Prostate gland (tissue), 2 donors: ENCODE data around the gene NKX1-2. TPM values are rescaled to one million over a fixed set of nuclear protein-coding genes. Genes with fewer than 3 reads are reported as not detected.

Experiments
- DNase-seq: peaks from one replicate; pipeline ENCODE4 v3.0.0-alpha.2; 2019; ENCODE audit warnings: low spot score
- H3K27ac ChIP-seq, 2 donors: fragments of 200-600 bp; sonication (generic); 2 replicates each; pipeline ENCODE4 v1.5.1; 2017 to 2019
- H3K27me3 ChIP-seq: fragments of 200-600 bp; sonication (generic); replicated peaks from 2 replicates; pipeline ENCODE4 v1.5.1; 2019; ENCODE audit not compliant: insufficient read depth
- H3K36me3 ChIP-seq, 2 donors: fragments of 200-600 bp; sonication (generic); 1 replicate in 1 of 2; 2 replicates in 1 of 2; pipeline versions ENCODE4 v1.5.1 to v1.8.1; 2017 to 2019
- H3K4me1 ChIP-seq: fragments of 200-600 bp; sonication (generic); replicated peaks from 2 replicates; pipeline ENCODE4 v1.5.1; 2019
- H3K4me3 ChIP-seq, 2 donors: fragments of 200-600 bp; sonication (generic); 2 replicates each; pipeline ENCODE4 v1.5.1; 2017 to 2019
- H3K9me3 ChIP-seq: fragments of 200-600 bp; sonication (generic); 2 replicates; pipeline ENCODE4 v1.5.1; 2017
- POLR2A ChIP-seq: fragments of 450-650 bp; IDR thresholded peaks from one replicate; pipeline ENCODE4 v1.6.1; 2016; ENCODE audit warnings: antibody characterized with exemption, mild to moderate bottlenecking
- POLR2AphosphoS5 ChIP-seq: sonication (generic); formaldehyde crosslinking; IDR thresholded peaks from one replicate; pipeline ENCODE4 v1.6.1; 2017; ENCODE audit warnings: antibody characterized with exemption
- WGBS: methylation state at CpG from one replicate; pipeline ENCODE4 v1.1.5; 2018; 5-methylcytosine and 5-hydroxymethylcytosine counted together
- intact Hi-C: fragments of 100-400 bp; cut with DNase I; formaldehyde crosslinking; loops from one replicate; pipeline ENCODE4 v1.14.2; 2022
- total RNA-seq, 2 donors: library from RNA; depleted of rRNA; stranded (reverse); fragments of >200 nt; gene quantifications; one replicate each; pipeline ENCODE4 v1.1.0, GENCODE V29; 2016
- TF ChIP-seq, protein P1 (sequence below), 4 experiments: fragments of 200-600 bp in 2 of 4; fragments of 450-650 bp in 2 of 4; sonication (generic) in 2 of 4; IDR thresholded peaks; 1 replicate in 3 of 4; 2 replicates in 1 of 4; pipeline ENCODE4 v1.5.1; 2016 to 2019; ENCODE audit warnings: antibody characterized with exemption in 4 of 4, mild to moderate bottlenecking in 2 of 4, moderate library complexity in 2 of 4

NKX1-2 gene
- total RNA-seq, 2 donors from 2014 or later, result 0.14 to 0.85 TPM

- no peak overlapping the region for H3K27ac ChIP-seq
- H3K27me3 ChIP-seq, result no peaks in the 10 kb centered on the region
- no peak for TF ChIP-seq POLR2AphosphoS5
- TF ChIP-seq, protein P1, sequence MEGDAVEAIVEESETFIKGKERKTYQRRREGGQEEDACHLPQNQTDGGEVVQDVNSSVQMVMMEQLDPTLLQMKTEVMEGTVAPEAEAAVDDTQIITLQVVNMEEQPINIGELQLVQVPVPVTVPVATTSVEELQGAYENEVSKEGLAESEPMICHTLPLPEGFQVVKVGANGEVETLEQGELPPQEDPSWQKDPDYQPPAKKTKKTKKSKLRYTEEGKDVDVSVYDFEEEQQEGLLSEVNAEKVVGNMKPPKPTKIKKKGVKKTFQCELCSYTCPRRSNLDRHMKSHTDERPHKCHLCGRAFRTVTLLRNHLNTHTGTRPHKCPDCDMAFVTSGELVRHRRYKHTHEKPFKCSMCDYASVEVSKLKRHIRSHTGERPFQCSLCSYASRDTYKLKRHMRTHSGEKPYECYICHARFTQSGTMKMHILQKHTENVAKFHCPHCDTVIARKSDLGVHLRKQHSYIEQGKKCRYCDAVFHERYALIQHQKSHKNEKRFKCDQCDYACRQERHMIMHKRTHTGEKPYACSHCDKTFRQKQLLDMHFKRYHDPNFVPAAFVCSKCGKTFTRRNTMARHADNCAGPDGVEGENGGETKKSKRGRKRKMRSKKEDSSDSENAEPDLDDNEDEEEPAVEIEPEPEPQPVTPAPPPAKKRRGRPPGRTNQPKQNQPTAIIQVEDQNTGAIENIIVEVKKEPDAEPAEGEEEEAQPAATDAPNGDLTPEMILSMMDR (IDR thresholded peaks at IDR 0.05), result no peak
- TF ChIP-seq POLR2A, result no peak
- peaks cover 3% of the 10 kb centered on the region for H3K4me1 ChIP-seq
- H3K36me3 ChIP-seq, result no peaks in the 10 kb centered on the region
- no peak for DNase-seq
- intact Hi-C loops, result no loop called here
- WGBS, result 89% methylated on average over 4 of the region's 4 CpGs
- no peak overlapping the region for H3K4me3 ChIP-seq
- H3K9me3 ChIP-seq, result no peaks in the 10 kb centered on the region
Observed at GRCh38 chr10:124467165-124467564, 17.3 kb upstream of the NKX1-2 start.

GRCh38 chr10:124465777-124466488, 16.1 kb upstream of the NKX1-2 start:
- Histone ChIP-seq H3K27ac (no peak overlapping the region), H3K4me3 (no peak overlapping the region), H3K27me3 (no peaks in the 10 kb centered on the region), H3K4me1 (peaks cover 3% of the 10 kb centered on the region), H3K9me3 (no peaks in the 10 kb centered on the region), H3K36me3 (no peaks in the 10 kb centered on the region)
- no peak for DNase-seq
- intact Hi-C loops, result no loop called here
- 57% methylated on average over 9 of the region's 9 CpGs for WGBS
- TF ChIP-seq, protein P1 (IDR thresholded peaks at IDR 0.05), result no peak
- TF ChIP-seq POLR2A (no peak), POLR2AphosphoS5 (no peak)

DNA sequence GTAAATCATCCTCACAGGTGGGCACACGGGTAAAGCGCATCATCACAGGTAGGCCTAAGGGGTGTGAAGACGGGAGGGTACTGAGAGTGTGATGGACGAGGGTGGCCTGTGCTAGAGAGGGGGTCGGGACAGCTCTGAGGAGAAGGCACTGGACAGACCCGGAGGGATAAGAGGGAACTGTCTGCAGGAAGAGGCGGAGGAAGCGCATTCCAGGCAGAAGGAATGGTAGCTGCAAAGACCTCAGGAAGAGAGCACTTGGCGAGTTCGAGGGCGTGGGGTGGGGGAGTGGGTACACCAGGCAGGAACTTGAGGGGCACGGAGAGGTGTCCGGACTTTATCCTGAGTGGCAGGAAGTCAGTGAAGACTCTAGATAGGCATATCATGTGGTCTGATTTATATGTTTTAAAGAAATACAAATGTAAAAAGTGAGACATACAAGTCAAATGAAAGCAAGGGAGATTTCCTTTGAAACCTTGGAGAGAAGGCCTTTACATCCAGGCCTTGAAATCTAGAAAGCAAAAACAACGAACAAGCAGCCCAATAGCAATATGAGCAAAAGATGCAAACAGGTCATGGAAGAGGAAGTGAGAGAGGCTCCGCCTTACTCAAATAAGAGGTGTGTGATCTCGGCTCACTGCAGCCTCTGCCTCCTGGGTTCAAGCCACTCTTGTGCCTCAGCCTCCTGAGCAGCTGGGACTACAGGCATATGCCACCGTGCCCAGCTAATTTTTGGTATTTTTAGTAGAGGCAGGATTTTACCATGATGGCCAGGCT, 15.4 kb upstream of the NKX1-2 start:
- peaks cover 3% of the 10 kb centered on the region for H3K4me1 ChIP-seq
- no peaks in the 10 kb centered on the region for H3K9me3 ChIP-seq
- no peaks in the 10 kb centered on the region for H3K36me3 ChIP-seq
- no peak overlapping the region for H3K27ac ChIP-seq
- no peak for DNase-seq
- H3K4me3 ChIP-seq, result no peak overlapping the region
- intact Hi-C loops, result no loop called here
- 82% methylated on average over 17 of the region's 17 CpGs for WGBS
- no peak for TF ChIP-seq POLR2A
- TF ChIP-seq, protein P1 (IDR thresholded peaks at IDR 0.05), result no peak
- no peak for TF ChIP-seq POLR2AphosphoS5
- no peaks in the 10 kb centered on the region for H3K27me3 ChIP-seq

- intact Hi-C loops, result no loop called here
- WGBS, result 86% methylated on average over 9 of the region's 9 CpGs
- Histone ChIP-seq H3K36me3 (no peaks in the 10 kb centered on the region), H3K27me3 (no peaks in the 10 kb centered on the region), H3K9me3 (no peaks in the 10 kb centered on the region), H3K4me1 (peaks cover 3% of the 10 kb centered on the region), H3K4me3 (no peak overlapping the region), H3K27ac (no peak overlapping the region)
- TF ChIP-seq POLR2AphosphoS5 (no peak), POLR2A (no peak)
- TF ChIP-seq, protein P1 (IDR thresholded peaks at IDR 0.05), result no peak
- DNase-seq, result no peak
Observed at GRCh38 chr10:124464028-124464965, 14.5 kb upstream of the NKX1-2 start.
